ENCODE measurements around the gene TJP2. TPM values are rescaled to one million over a fixed set of nuclear protein-coding genes. Genes with fewer than 3 reads are reported as not detected.

The TJP2 gene
- total and polyA plus RNA-seq, 4 donors: 89.5 to 106 (median 94.5) TPM

DNA sequence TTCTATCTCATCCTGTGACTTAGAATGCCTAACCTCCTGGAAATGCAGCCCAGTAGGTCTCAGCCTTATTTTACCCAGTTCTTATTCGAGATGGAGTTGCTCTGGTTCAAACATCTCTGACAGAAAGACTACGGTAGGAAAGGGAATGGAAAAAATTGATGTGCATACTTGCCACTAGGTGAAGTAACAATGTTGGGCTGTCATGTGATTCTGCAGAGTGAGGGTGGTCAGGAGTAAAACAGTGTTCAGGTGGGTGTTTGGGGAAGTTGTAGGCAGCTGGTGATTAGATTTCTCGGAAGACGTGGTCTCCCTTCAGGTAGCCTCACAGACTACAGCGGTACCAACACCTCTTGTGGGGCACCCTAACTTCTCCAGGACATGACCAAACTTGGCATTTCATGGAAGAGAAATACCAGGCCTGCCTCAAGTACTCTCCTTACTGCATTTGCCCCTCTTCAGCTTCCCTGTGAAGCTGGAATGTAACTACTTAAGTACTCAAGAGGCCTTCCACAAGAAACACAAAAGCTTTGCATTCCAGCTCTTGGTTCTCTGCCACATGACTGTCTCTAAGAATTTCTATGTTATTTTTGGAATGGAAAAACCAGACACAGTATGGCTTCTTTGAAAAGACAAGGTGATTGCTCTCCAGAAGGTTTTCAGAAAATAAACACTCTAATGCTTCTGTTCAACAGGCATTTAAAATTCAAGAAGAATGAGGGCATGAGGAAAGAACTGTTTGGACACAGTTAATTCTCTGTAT, 133.5 kb downstream of the TJP2 start:
- peak overlapping the region; percentile 42 for H3K27ac ChIP-seq (ENCODE audit: low read depth, low read length)
- H3K4me3 ChIP-seq (ENCODE audit: low read depth, low read length): no peak overlapping the region
- peaks cover under 1% of the 10 kb centered on the region for H3K9me3 ChIP-seq (ENCODE audit: control insufficient read depth, insufficient read depth, low read length)
- no peaks in the 10 kb centered on the region for H3K36me3 ChIP-seq (ENCODE audit: control insufficient read depth, insufficient read depth, low read length)
- DNase-seq (ENCODE audit: low read depth in 4 of 6, low spot score in 6 of 6): peak in 2 of 6 donors; percentile 30 to 79
- H3K4me1 ChIP-seq (ENCODE audit: control insufficient read depth, insufficient read depth, low read length): no peaks in the 10 kb centered on the region
- H3K27me3 ChIP-seq (ENCODE audit: control insufficient read depth, insufficient read depth, low read length): no peaks in the 10 kb centered on the region
- WGBS (ENCODE audit: insufficient coverage): 90% methylated on average over 5 of the region's 5 CpGs

DNA sequence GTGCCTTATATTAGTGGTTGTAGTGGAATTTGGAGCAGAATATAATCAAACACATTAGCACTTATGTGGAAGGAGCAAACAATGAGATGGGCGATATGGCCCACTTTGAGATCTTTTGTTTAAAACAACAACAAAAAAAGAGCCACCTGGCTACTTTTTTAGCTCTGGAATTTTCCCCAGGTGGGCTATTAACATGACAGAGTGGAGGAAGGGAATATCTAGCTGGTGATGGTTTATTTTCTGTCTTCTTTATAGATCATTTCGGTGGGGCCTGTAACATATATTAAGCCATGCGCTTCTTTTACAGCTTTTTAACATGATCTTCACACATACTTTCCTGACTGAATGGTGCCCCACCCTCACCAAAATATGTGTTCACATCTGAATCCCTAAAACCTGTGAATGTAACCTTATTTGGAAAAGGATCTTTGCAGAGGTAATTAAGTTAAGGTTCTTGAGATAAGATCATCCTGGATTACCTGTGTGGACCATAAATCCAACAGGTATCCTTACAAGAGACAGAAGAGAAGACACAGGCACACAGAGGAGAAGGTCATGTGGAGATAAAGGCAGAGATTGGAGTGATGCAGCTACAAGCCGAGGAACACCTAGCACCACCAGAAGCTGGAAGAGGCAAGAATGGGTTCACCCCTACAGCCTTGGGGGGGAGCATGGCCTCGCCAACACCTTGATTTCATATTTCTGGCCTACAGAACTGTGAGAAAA, 134.3 kb downstream of the TJP2 start:
- no peak for DNase-seq (ENCODE audit: low read depth in 4 of 6, low spot score in 6 of 6)
- Histone ChIP-seq H3K27ac (ENCODE audit: low read depth, low read length) (no peak overlapping the region), H3K4me1 (ENCODE audit: control insufficient read depth, insufficient read depth, low read length) (no peaks in the 10 kb centered on the region), H3K4me3 (ENCODE audit: low read depth, low read length) (no peak overlapping the region), H3K9me3 (ENCODE audit: control insufficient read depth, insufficient read depth, low read length) (peaks cover 5% of the 10 kb centered on the region), H3K36me3 (ENCODE audit: control insufficient read depth, insufficient read depth, low read length) (no peaks in the 10 kb centered on the region), H3K27me3 (ENCODE audit: control insufficient read depth, insufficient read depth, low read length) (no peaks in the 10 kb centered on the region)
- 100% methylated on average over 2 of the region's 5 CpGs for WGBS (ENCODE audit: insufficient coverage)

DNA sequence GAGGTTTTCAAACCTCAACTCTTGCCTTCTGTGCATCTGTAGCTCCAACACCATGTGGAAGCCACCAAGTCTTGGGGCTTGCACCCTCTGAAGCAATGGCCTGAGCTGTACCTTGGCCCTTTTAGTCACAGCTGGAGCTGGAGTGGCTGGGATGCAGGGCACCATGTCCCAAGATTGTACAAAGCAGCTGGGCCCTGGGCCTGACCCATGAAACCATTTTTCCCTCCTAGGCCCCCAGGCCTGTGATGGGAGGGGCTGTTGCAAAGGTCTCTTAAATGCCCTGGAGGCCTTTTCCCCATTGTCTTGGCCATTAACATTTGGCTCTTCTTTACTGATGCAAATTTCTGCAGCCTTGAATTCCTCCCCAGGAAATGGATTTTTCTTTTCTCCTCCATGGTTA, 139.1 kb downstream of the TJP2 start:
- no peaks in the 10 kb centered on the region for H3K4me1 ChIP-seq (ENCODE audit: control insufficient read depth, insufficient read depth, low read length)

DNA sequence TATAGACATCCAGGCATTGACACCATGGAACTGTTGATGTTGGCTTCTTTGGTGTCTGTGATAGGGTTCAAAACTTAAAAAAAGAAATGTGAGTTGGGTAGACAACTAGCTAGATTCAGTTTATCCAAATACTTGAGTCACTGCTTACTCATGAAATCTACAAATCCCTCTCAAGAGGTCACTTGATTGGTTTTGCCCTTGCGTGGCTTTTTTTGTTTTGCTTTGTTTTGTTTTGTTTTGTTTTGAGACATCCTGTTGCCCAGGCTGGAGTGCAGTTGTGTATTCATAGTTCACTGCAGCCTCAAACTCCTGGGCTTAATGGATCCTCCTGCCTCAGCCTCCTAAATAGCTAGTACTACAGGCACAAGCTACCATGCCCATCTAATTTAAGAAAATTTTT, 140.5 kb downstream of the TJP2 start:
- Histone ChIP-seq H3K27ac (ENCODE audit: low read depth, low read length) (no peak overlapping the region), H3K4me1 (ENCODE audit: control insufficient read depth, insufficient read depth, low read length) (no peaks in the 10 kb centered on the region), H3K9me3 (ENCODE audit: control insufficient read depth, insufficient read depth, low read length) (peaks cover 6% of the 10 kb centered on the region), H3K27me3 (ENCODE audit: control insufficient read depth, insufficient read depth, low read length) (no peaks in the 10 kb centered on the region), H3K36me3 (ENCODE audit: control insufficient read depth, insufficient read depth, low read length) (no peaks in the 10 kb centered on the region), H3K4me3 (ENCODE audit: low read depth, low read length) (no peak overlapping the region)
- no peak for DNase-seq (ENCODE audit: low read depth in 4 of 6, low spot score in 6 of 6)
- WGBS (ENCODE audit: insufficient coverage): no CpG with 5 or more reads among the region's 1 CpG

More for the DNA sequence above, 139.1 kb downstream of the TJP2 start:
- no peak for DNase-seq (ENCODE audit: low read depth in 4 of 6, low spot score in 6 of 6)
- Histone ChIP-seq H3K4me3 (ENCODE audit: low read depth, low read length) (no peak overlapping the region), H3K27me3 (ENCODE audit: control insufficient read depth, insufficient read depth, low read length) (no peaks in the 10 kb centered on the region), H3K27ac (ENCODE audit: low read depth, low read length) (no peak overlapping the region), H3K9me3 (ENCODE audit: control insufficient read depth, insufficient read depth, low read length) (peaks cover 6% of the 10 kb centered on the region), H3K36me3 (ENCODE audit: control insufficient read depth, insufficient read depth, low read length) (no peaks in the 10 kb centered on the region)

DNA sequence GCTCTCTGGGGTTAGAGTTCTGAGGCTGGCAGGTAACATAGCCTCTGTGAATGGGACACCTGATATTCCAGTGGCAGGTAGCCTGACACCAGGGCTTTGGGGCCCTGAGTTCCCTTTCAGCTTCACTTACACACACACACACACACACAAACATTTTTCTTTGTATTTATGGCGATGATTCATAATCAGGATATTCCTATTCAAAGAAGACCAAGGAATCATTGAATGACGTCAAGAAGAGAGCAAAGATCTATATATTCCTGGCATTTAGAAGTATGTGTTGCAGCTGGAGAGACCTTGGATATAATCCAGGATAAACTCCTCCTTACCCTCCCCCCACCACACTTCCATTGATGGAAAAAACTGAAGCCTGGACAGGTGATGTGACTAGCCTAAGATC, 143.0 kb downstream of the TJP2 start:
- no peak overlapping the region for H3K4me3 ChIP-seq (ENCODE audit: low read depth, low read length)
- H3K36me3 ChIP-seq (ENCODE audit: control insufficient read depth, insufficient read depth, low read length): no peaks in the 10 kb centered on the region
- no peak overlapping the region for H3K27ac ChIP-seq (ENCODE audit: low read depth, low read length)
- H3K9me3 ChIP-seq (ENCODE audit: control insufficient read depth, insufficient read depth, low read length): peaks cover 6% of the 10 kb centered on the region
- DNase-seq (ENCODE audit: low read depth in 4 of 6, low spot score in 6 of 6): no peak
- H3K27me3 ChIP-seq (ENCODE audit: control insufficient read depth, insufficient read depth, low read length): no peaks in the 10 kb centered on the region
- peaks cover 11% of the 10 kb centered on the region for H3K4me1 ChIP-seq (ENCODE audit: control insufficient read depth, insufficient read depth, low read length)
- WGBS (ENCODE audit: insufficient coverage): no CpG with 5 or more reads among the region's 2 CpGs

DNA sequence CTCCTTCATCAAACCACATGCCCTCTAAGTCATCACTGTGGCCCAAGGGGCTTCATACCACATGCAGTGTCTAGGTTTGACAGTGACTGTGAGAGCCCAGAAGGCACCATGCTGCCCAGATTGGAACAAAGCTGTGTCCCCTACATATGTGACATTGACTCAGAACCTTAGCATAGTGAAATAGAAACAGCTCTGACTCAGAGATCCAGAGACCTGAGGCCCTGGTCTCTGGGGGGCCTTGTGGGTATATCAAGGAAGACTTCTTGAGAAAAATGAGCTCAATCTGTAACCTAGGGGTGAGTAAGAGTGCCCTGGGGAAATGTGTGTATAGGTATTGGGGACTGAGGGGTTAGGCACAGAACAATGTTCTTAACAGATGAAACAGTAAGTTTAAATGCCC, 143.8 kb downstream of the TJP2 start:
- H3K4me3 ChIP-seq (ENCODE audit: low read depth, low read length): no peak overlapping the region
- DNase-seq (ENCODE audit: low read depth in 4 of 6, low spot score in 6 of 6): no peak
- H3K4me1 ChIP-seq (ENCODE audit: control insufficient read depth, insufficient read depth, low read length): peaks cover 11% of the 10 kb centered on the region
- no peak overlapping the region for H3K27ac ChIP-seq (ENCODE audit: low read depth, low read length)
- H3K27me3 ChIP-seq (ENCODE audit: control insufficient read depth, insufficient read depth, low read length): no peaks in the 10 kb centered on the region
- peaks cover 3% of the 10 kb centered on the region for H3K9me3 ChIP-seq (ENCODE audit: control insufficient read depth, insufficient read depth, low read length)
- H3K36me3 ChIP-seq (ENCODE audit: control insufficient read depth, insufficient read depth, low read length): no peaks in the 10 kb centered on the region

- peak in 2 of 6 donors; percentile 56 to 70 for DNase-seq (ENCODE audit: low read depth in 4 of 6, low spot score in 6 of 6)
- no peak overlapping the region for H3K27ac ChIP-seq (ENCODE audit: low read depth, low read length)
- H3K9me3 ChIP-seq (ENCODE audit: control insufficient read depth, insufficient read depth, low read length): no peaks in the 10 kb centered on the region
- WGBS (ENCODE audit: insufficient coverage): 10% methylated on average over 4 of the region's 6 CpGs
- no peak overlapping the region for H3K4me3 ChIP-seq (ENCODE audit: low read depth, low read length)
- H3K4me1 ChIP-seq (ENCODE audit: control insufficient read depth, insufficient read depth, low read length): peaks cover 13% of the 10 kb centered on the region
- H3K36me3 ChIP-seq (ENCODE audit: control insufficient read depth, insufficient read depth, low read length): no peaks in the 10 kb centered on the region
- peaks cover 3% of the 10 kb centered on the region for H3K27me3 ChIP-seq (ENCODE audit: control insufficient read depth, insufficient read depth, low read length)
Observed at GRCh38 chr9:69319324-69320025, 145.4 kb downstream of the TJP2 start.

- Histone ChIP-seq H3K36me3 (ENCODE audit: control insufficient read depth, insufficient read depth, low read length) (no peaks in the 10 kb centered on the region), H3K9me3 (ENCODE audit: control insufficient read depth, insufficient read depth, low read length) (no peaks in the 10 kb centered on the region), H3K4me1 (ENCODE audit: control insufficient read depth, insufficient read depth, low read length) (peaks cover 21% of the 10 kb centered on the region), H3K27me3 (ENCODE audit: control insufficient read depth, insufficient read depth, low read length) (peaks cover 17% of the 10 kb centered on the region), H3K27ac (ENCODE audit: low read depth, low read length) (no peak overlapping the region), H3K4me3 (ENCODE audit: low read depth, low read length) (no peak overlapping the region)
- WGBS (ENCODE audit: insufficient coverage): no CpG with 5 or more reads among the region's 1 CpG
- DNase-seq (ENCODE audit: low read depth in 4 of 6, low spot score in 6 of 6): no peak
Observed at GRCh38 chr9:69322256-69322655, 148.2 kb downstream of the TJP2 start.

GRCh38 chr9:69323861-69324260, 149.8 kb downstream of the TJP2 start:
- peaks cover 17% of the 10 kb centered on the region for H3K27me3 ChIP-seq (ENCODE audit: control insufficient read depth, insufficient read depth, low read length)
- H3K4me3 ChIP-seq (ENCODE audit: low read depth, low read length): no peak overlapping the region
- WGBS (ENCODE audit: insufficient coverage): no CpG with 5 or more reads among the region's 2 CpGs
- no peak overlapping the region for H3K27ac ChIP-seq (ENCODE audit: low read depth, low read length)
- H3K4me1 ChIP-seq (ENCODE audit: control insufficient read depth, insufficient read depth, low read length): peaks cover 21% of the 10 kb centered on the region
- no peaks in the 10 kb centered on the region for H3K36me3 ChIP-seq (ENCODE audit: control insufficient read depth, insufficient read depth, low read length)
- no peak for DNase-seq (ENCODE audit: low read depth in 4 of 6, low spot score in 6 of 6)
- no peaks in the 10 kb centered on the region for H3K9me3 ChIP-seq (ENCODE audit: control insufficient read depth, insufficient read depth, low read length)

Measured in spinal cord (tissue), 10 donors.